KG1 (cell line): ENCODE results near the gene SATL1.
"Not testable (repeated sequence)": the region's sequence is repeated elsewhere in the genome, so short reads cannot be mapped to it uniquely, and the experiment has no call there.

Experiments
- DNase-seq: peaks from one replicate; lab custom pipeline; 2025; lab: John Stamatoyannopoulos, UW

Gene SATL1

GRCh38 chrX:85108165-85108564, 135.4 kb downstream of the SATL1 start:
- DNase-seq, result no peak

GRCh38 chrX:85107407-85107806, 136.2 kb downstream of the SATL1 start:
- no peak for DNase-seq

DNA sequence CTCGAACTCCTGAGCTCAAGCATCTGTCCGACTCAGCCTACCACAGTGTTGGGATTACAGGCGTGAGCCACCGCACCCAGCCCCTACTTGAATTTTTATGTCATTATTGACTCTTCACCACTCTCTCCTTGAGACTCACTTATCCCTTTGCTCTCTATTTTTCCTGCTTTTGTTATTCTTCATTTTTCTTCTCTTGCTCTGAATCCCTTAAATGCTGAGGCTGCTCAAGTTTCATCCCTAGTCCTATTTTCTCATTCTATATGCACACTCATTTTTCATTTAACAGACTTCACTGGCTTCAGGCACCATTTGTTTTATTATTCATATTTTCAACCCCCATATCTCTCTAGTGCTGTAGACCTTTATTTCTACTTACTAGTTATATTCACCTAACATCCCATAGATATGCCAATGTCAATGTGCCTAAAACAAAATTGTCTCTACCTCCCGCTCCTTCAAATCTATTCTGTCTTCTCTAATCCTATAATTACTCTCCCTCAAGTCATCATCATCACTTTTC, 154.2 kb downstream of the SATL1 start:
- no peak for DNase-seq

- no peak for DNase-seq
Observed at GRCh38 chrX:85084770-85085393, 158.7 kb downstream of the SATL1 start.

- not testable (repeated sequence) for DNase-seq
Observed at GRCh38 chrX:85077247-85077646, 166.3 kb downstream of the SATL1 start.

DNA sequence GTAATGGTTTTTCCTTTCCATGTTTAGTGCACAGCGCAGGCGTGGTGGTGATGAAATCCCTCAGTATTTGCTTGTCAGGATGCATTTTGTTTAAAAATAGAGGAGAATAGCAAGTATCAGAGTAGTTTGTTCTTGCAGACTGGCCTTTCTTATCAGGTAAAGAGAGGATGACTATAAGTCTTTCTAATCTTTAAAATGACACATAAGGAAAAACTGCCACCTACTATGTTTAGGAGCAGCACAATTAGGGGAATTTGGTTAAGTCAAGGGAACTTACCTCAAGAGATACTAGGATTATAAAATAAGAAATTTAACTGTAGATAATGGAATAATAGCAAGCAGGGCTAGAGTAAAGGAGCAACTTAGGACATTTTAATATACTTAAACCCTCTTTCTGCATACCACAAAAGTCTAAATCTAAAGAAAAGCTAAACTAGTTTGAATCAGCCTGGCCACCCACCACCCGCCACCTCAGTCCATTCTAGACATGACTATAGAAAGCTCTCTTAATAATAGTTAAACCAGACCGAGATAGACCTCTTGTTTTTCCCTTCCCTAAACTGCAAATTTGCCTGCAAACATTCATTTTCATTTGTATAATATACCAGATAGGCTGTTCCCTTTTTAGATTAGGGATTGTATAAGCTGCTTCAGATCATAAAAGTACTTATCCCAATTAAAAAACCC, 177.9 kb downstream of the SATL1 start:
- no peak for DNase-seq

- no peak for DNase-seq
Observed at GRCh38 chrX:85052636-85053343, 190.8 kb downstream of the SATL1 start.

GRCh38 chrX:85052205-85052604, 191.4 kb downstream of the SATL1 start:
- DNase-seq, result no peak

DNA sequence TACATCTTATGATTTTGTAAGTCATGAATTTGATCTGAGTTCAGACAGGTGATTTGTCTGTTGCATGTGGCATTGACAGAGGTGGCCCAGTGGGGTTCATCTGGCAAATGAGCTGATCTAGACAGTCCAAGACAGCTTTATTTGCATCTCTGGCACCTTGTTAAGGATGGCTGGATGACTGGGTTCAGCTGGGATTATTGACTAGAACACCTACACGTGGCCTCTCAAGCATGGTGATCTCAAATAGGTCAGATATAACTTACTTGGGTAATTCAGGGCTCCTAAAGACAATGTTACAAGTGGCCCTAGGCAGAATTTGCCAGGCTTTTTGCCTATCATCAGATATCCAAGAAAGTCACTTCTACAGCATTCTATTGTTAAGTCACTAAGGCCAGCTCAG, 192.0 kb downstream of the SATL1 start:
- no peak for DNase-seq
